H9 (cell line): ENCODE results near the gene GRM5. TPM values are rescaled to one million over a fixed set of nuclear protein-coding genes. Genes with fewer than 3 reads are reported as not detected.

ENCODE experiments used
- DNase-seq: peaks from one replicate; pipeline ENCODE4 v3.0.0-alpha.2; 2017
- H2AFZ ChIP-seq: one replicate; pipeline ENCODE4 v1.6.1; 2013; ENCODE audit warnings: mild to moderate bottlenecking, low read length, control low read depth, moderate library complexity
- H2AK5ac ChIP-seq: 2 replicates; pipeline ENCODE4 v1.6.1; 2013; ENCODE audit warnings: low read length, control low read depth, mixed read lengths; ENCODE audit not compliant: insufficient read length
- H2BK120ac ChIP-seq: one replicate; pipeline ENCODE4 v1.6.1; 2013; ENCODE audit warnings: low read depth, mild to moderate bottlenecking, low read length, control low read depth, inconsistent platforms; ENCODE audit not compliant: poor library complexity, severe bottlenecking
- H2BK12ac ChIP-seq: 2 replicates; pipeline ENCODE4 v1.6.1; 2013; ENCODE audit warnings: low read length, control low read depth, mixed read lengths, low read depth; ENCODE audit not compliant: insufficient read length
- H2BK15ac ChIP-seq: 2 replicates; pipeline ENCODE4 v1.6.1; 2013; ENCODE audit warnings: low read depth, low read length, control low read depth
- H2BK20ac ChIP-seq: one replicate; pipeline ENCODE4 v1.6.1; 2013; ENCODE audit warnings: low read depth, mild to moderate bottlenecking, low read length, control low read depth, inconsistent platforms; ENCODE audit not compliant: poor library complexity, severe bottlenecking
- H2BK5ac ChIP-seq: 2 replicates; pipeline ENCODE4 v1.6.1; 2013; ENCODE audit warnings: low read length, control low read depth, mixed read lengths; ENCODE audit not compliant: insufficient read length
- H3K14ac ChIP-seq: 2 replicates; pipeline ENCODE4 v1.6.1; 2013; ENCODE audit warnings: low read length, control low read depth; ENCODE audit not compliant: insufficient read depth
- H3K18ac ChIP-seq: 2 replicates; pipeline ENCODE4 v1.6.1; 2013; ENCODE audit warnings: low read depth, mild to moderate bottlenecking, mixed read lengths, low read length, control low read depth; ENCODE audit not compliant: insufficient read length
- H3K23ac ChIP-seq: 2 replicates; pipeline ENCODE4 v1.6.1; 2013; ENCODE audit warnings: low read length, control low read depth, mixed read lengths, low read depth; ENCODE audit not compliant: insufficient read length
- H3K23me2 ChIP-seq: 2 replicates; pipeline ENCODE4 v1.6.1; 2013; ENCODE audit warnings: low read depth, mild to moderate bottlenecking, mixed read lengths, low read length, control low read depth; ENCODE audit not compliant: insufficient read length, poor library complexity, severe bottlenecking
- H3K27ac ChIP-seq: 2 replicates; pipeline ENCODE4 v1.5.1; 2013; ENCODE audit warnings: low read length, control low read depth, mixed read lengths, low read depth; ENCODE audit not compliant: insufficient read length
- H3K27me3 ChIP-seq: 2 replicates; pipeline ENCODE4 v1.6.1; 2013; ENCODE audit warnings: low read length, control low read depth, inconsistent platforms; ENCODE audit not compliant: insufficient read depth
- H3K4ac ChIP-seq: 2 replicates; pipeline ENCODE4 v1.6.1; 2013; ENCODE audit warnings: low read depth, mild to moderate bottlenecking, control low read depth, inconsistent platforms, low read length, moderate library complexity
- H3K4me1 ChIP-seq: 2 replicates; pipeline ENCODE4 v1.6.1; 2013; ENCODE audit warnings: low read length, control low read depth, inconsistent platforms; ENCODE audit not compliant: insufficient read depth
- H3K4me2 ChIP-seq: 2 replicates; pipeline ENCODE4 v1.6.1; 2013; ENCODE audit warnings: low read length, control low read depth, mixed read lengths; ENCODE audit not compliant: insufficient read length, insufficient read depth
- H3K56ac ChIP-seq: 2 replicates; pipeline ENCODE4 v1.6.1; 2013; ENCODE audit warnings: low read depth, mild to moderate bottlenecking, mixed read lengths, low read length, control low read depth; ENCODE audit not compliant: insufficient read length
- H3K79me1 ChIP-seq: 2 replicates; pipeline ENCODE4 v1.6.1; 2013; ENCODE audit warnings: low read depth, mild to moderate bottlenecking, moderate library complexity, low read length, control low read depth, inconsistent platforms; ENCODE audit not compliant: insufficient read depth, poor library complexity, severe bottlenecking
- H3K79me2 ChIP-seq: 2 replicates; pipeline ENCODE4 v1.6.1; 2013; ENCODE audit warnings: low read length, control low read depth, inconsistent platforms; ENCODE audit not compliant: insufficient read depth
- H3K9ac ChIP-seq: 2 replicates; pipeline ENCODE4 v1.6.1; 2013; ENCODE audit warnings: low read length, control low read depth, mixed read lengths; ENCODE audit not compliant: insufficient read length; ENCODE audit errors: extremely low read depth
- H3K9me3 ChIP-seq: one replicate; pipeline ENCODE4 v1.6.1; 2013; ENCODE audit warnings: low read depth, low read length, inconsistent platforms; ENCODE audit not compliant: control insufficient read depth
- H3T11ph ChIP-seq: one replicate; pipeline ENCODE4 v1.6.1; 2013; ENCODE audit warnings: mild to moderate bottlenecking, low read length, control low read depth, inconsistent platforms
- H4K20me1 ChIP-seq: one replicate; pipeline ENCODE4 v1.6.1; 2013; ENCODE audit not compliant: control insufficient read depth, insufficient read length, insufficient read depth
- H4K5ac ChIP-seq: 2 replicates; pipeline ENCODE4 v1.6.1; 2013; ENCODE audit warnings: low read depth, mild to moderate bottlenecking, mixed read lengths, low read length, control low read depth; ENCODE audit not compliant: insufficient read length
- H4K8ac ChIP-seq: replicated peaks from 2 replicates; pipeline ENCODE4 v1.6.1; 2013; ENCODE audit warnings: low read length, control low read depth, mixed read lengths, low read depth; ENCODE audit not compliant: insufficient read length
- H4K91ac ChIP-seq: 2 replicates; pipeline ENCODE4 v1.6.1; 2013; ENCODE audit warnings: low read depth, mild to moderate bottlenecking, moderate library complexity, mixed read lengths, low read length, control low read depth; ENCODE audit not compliant: insufficient read length
- H3K27ac Mint-ChIP-seq, 3 experiments: 2 replicates in 2 of 3; 3 replicates in 1 of 3; pipeline ENCODE4 v1.8.0; 2020 to 2021; ENCODE audit warnings: mixed read lengths in 3 of 3, mild to moderate bottlenecking in 1 of 3, moderate library complexity in 1 of 3
- H3K27me3 Mint-ChIP-seq: 2 replicates; pipeline ENCODE4 v1.8.0; 2021; ENCODE audit warnings: low read depth, mild to moderate bottlenecking, moderate library complexity, mixed read lengths
- H3K36me3 Mint-ChIP-seq, 3 experiments: 2 replicates in 2 of 3; 3 replicates in 1 of 3; pipeline ENCODE4 v1.8.0; 2020 to 2021; ENCODE audit warnings: low read depth in 3 of 3, mixed read lengths in 3 of 3; ENCODE audit not compliant: insufficient read depth in 1 of 3
- H3K4me1 Mint-ChIP-seq, 2 experiments: 2 replicates each; pipeline ENCODE4 v1.8.0; 2020; ENCODE audit warnings: mixed read lengths in 2 of 2
- H3K4me3 Mint-ChIP-seq, 2 experiments: 2 replicates in 1 of 2; 3 replicates in 1 of 2; pipeline ENCODE4 v1.8.0; 2020 to 2021; ENCODE audit warnings: mild to moderate bottlenecking in 2 of 2, mixed read lengths in 2 of 2, moderate library complexity in 1 of 2
- H3K9me3 Mint-ChIP-seq, 2 experiments: 2 replicates in 1 of 2; 3 replicates in 1 of 2; pipeline ENCODE4 v1.8.0; 2020; ENCODE audit warnings: mild to moderate bottlenecking in 2 of 2, mixed read lengths in 2 of 2, moderate library complexity in 1 of 2
- total RNA-seq: library from RNA; stranded (reverse); gene quantifications from 2 replicates; pipeline ENCODE4 v1.2.1, GENCODE V29; 2021
- TF ChIP-seq, protein P1 (sequence below): fragments of 200-600 bp; sonication (generic); conservative IDR thresholded peaks from 3 replicates; pipeline ENCODE4 v1.8.0; 2021; ENCODE audit warnings: antibody characterized with exemption, mild to moderate bottlenecking

GRM5 gene
- total RNA-seq, 1 experiment from 2014 or later = not detected

DNA sequence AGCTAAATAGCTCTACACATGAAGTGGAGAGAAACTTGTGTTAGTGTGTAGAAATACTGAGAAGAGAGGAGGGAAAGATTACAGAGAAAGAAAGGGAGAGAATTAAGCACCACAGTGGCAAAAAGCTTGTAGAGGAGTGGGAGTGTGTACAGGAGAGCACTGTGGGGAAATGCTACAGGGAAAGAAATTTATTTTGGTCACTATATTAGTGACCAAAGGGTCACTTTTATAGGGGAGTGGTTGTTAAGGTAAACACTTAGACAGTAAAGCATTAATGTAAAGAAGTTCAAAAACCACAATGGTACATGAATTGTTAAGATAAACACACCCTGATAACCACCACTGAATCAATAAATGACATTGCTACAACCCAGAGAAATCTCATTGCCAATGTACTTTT lies 421.1 kb downstream of the GRM5 start:
- no peaks in the 10 kb centered on the region for H3K79me2 ChIP-seq
- H2AK5ac ChIP-seq = no peak overlapping the region
- no peaks in the 10 kb centered on the region for H3K4me1 Mint-ChIP-seq
- no peak overlapping the region for H3K4ac ChIP-seq
- H3K27ac ChIP-seq = no peak overlapping the region
- no peaks in the 10 kb centered on the region for H3K27me3 ChIP-seq
- no peak overlapping the region for H4K5ac ChIP-seq
- no peak overlapping the region for H3K27ac Mint-ChIP-seq
- H3K9ac ChIP-seq = no peak overlapping the region
- no peaks in the 10 kb centered on the region for H3K36me3 Mint-ChIP-seq
- H3K4me1 ChIP-seq = no peaks in the 10 kb centered on the region
- no peak overlapping the region for H4K8ac ChIP-seq
- no peaks in the 10 kb centered on the region for H3K27me3 Mint-ChIP-seq
- TF ChIP-seq, protein P1, sequence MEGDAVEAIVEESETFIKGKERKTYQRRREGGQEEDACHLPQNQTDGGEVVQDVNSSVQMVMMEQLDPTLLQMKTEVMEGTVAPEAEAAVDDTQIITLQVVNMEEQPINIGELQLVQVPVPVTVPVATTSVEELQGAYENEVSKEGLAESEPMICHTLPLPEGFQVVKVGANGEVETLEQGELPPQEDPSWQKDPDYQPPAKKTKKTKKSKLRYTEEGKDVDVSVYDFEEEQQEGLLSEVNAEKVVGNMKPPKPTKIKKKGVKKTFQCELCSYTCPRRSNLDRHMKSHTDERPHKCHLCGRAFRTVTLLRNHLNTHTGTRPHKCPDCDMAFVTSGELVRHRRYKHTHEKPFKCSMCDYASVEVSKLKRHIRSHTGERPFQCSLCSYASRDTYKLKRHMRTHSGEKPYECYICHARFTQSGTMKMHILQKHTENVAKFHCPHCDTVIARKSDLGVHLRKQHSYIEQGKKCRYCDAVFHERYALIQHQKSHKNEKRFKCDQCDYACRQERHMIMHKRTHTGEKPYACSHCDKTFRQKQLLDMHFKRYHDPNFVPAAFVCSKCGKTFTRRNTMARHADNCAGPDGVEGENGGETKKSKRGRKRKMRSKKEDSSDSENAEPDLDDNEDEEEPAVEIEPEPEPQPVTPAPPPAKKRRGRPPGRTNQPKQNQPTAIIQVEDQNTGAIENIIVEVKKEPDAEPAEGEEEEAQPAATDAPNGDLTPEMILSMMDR = no peak
- no peaks in the 10 kb centered on the region for H3K23me2 ChIP-seq
- no peak overlapping the region for H2AFZ ChIP-seq
- no peak overlapping the region for H2BK120ac ChIP-seq
- no peaks in the 10 kb centered on the region for H4K20me1 ChIP-seq
- no peak overlapping the region for H3K56ac ChIP-seq
- H2BK12ac ChIP-seq = no peak overlapping the region
- H3K4me3 Mint-ChIP-seq = no peak overlapping the region
- H3K18ac ChIP-seq = no peak overlapping the region
- peaks cover 0 to 2% of the 10 kb centered on the region in 2 experiments; a peak in 2 of 5 replicates for H3K9me3 Mint-ChIP-seq
- no peak for DNase-seq
- no peak overlapping the region for H3K23ac ChIP-seq
- no peak overlapping the region for H4K91ac ChIP-seq
- no peak overlapping the region for H2BK20ac ChIP-seq
- H3K4me2 ChIP-seq = no peak overlapping the region
- H2BK15ac ChIP-seq = no peak overlapping the region
- H3K14ac ChIP-seq = no peak overlapping the region
- H2BK5ac ChIP-seq = no peak overlapping the region
- H3K9me3 ChIP-seq = no peaks in the 10 kb centered on the region
- no peak overlapping the region for H3T11ph ChIP-seq
- no peaks in the 10 kb centered on the region for H3K79me1 ChIP-seq
